Astrocyte (in vitro differentiated cells and primary cell): ENCODE data around the gene DNAJC22. TPM values are rescaled to one million over a fixed set of nuclear protein-coding genes. Genes with fewer than 3 reads are reported as not detected.
"Not testable (repeated sequence)": the region's sequence is repeated elsewhere in the genome, so short reads cannot be mapped to it uniquely, and the experiment has no call there.

ENCODE experiments used
- DNase-seq: peaks from one replicate; pipeline ENCODE4 v3.0.0-alpha.2; 2010; ENCODE audit warnings: low read depth
- FAIRE-seq: peaks from 2 replicates; lab custom pipeline; 2011; peaks lifted over from hg19 to GRCh38; lab: Jason Lieb, UNC
- H2AFZ ChIP-seq: 2 replicates; pipeline ENCODE4 v1.6.0; 2012; ENCODE audit warnings: low read depth, low read length, inconsistent platforms
- H3K27ac ChIP-seq: 2 replicates; pipeline ENCODE4 v1.5.1; 2011; ENCODE audit warnings: low read depth, low read length, inconsistent platforms
- H3K27me3 ChIP-seq: 2 replicates; pipeline ENCODE4 v1.6.0; 2011; ENCODE audit warnings: low read length, inconsistent platforms; ENCODE audit not compliant: insufficient read depth
- H3K36me3 ChIP-seq: 2 replicates; pipeline ENCODE4 v1.5.1; 2011; ENCODE audit warnings: low read length, inconsistent platforms; ENCODE audit not compliant: insufficient read depth
- H3K4me1 ChIP-seq: 2 replicates; pipeline ENCODE4 v1.5.1; 2011; ENCODE audit warnings: low read length, inconsistent platforms; ENCODE audit not compliant: insufficient read depth
- H3K4me2 ChIP-seq: 2 replicates; pipeline ENCODE4 v1.6.0; 2012; ENCODE audit warnings: low read length, inconsistent platforms
- H3K4me3 ChIP-seq: 2 replicates; pipeline ENCODE4 v1.5.1; 2011; ENCODE audit warnings: low read depth, mild to moderate bottlenecking, low read length, inconsistent platforms; ENCODE audit not compliant: insufficient read depth
- H3K79me2 ChIP-seq: 2 replicates; pipeline ENCODE4 v1.6.0; 2012; ENCODE audit warnings: mild to moderate bottlenecking, low read length, inconsistent platforms; ENCODE audit not compliant: insufficient read depth
- H3K9ac ChIP-seq: 2 replicates; pipeline ENCODE4 v1.6.0; 2012; ENCODE audit warnings: mild to moderate bottlenecking, low read length, inconsistent platforms
- H3K9me3 ChIP-seq: 2 replicates; pipeline ENCODE4 v1.5.1; 2012; ENCODE audit warnings: low read depth, mild to moderate bottlenecking, low read length, inconsistent platforms; ENCODE audit not compliant: insufficient read depth
- H4K20me1 ChIP-seq: 2 replicates; pipeline ENCODE4 v1.6.0; 2012; ENCODE audit warnings: low read length, inconsistent platforms; ENCODE audit not compliant: insufficient read depth
- H3K27ac Mint-ChIP-seq: one replicate; pipeline ENCODE4 v1.8.0; 2021; ENCODE audit warnings: mild to moderate bottlenecking, mixed read lengths; ENCODE audit not compliant: unreplicated experiment
- H3K27me3 Mint-ChIP-seq: one replicate; pipeline ENCODE4 v1.8.0; 2021; ENCODE audit warnings: low read depth, mixed read lengths; ENCODE audit not compliant: unreplicated experiment
- H3K36me3 Mint-ChIP-seq: one replicate; pipeline ENCODE4 v1.8.0; 2021; ENCODE audit warnings: low read depth, mixed read lengths; ENCODE audit not compliant: unreplicated experiment
- H3K4me1 Mint-ChIP-seq: one replicate; pipeline ENCODE4 v1.8.0; 2021; ENCODE audit warnings: low read depth, mixed read lengths; ENCODE audit not compliant: unreplicated experiment
- H3K4me3 Mint-ChIP-seq: one replicate; pipeline ENCODE4 v1.8.0; 2021; ENCODE audit warnings: mild to moderate bottlenecking, moderate library complexity, mixed read lengths; ENCODE audit not compliant: unreplicated experiment
- H3K9me3 Mint-ChIP-seq: one replicate; pipeline ENCODE4 v1.8.0; 2021; ENCODE audit warnings: mild to moderate bottlenecking, mixed read lengths; ENCODE audit not compliant: unreplicated experiment
- CTCF ChIP-seq: IDR thresholded peaks from 2 replicates; pipeline ENCODE4 v1.5.1; 2011; ENCODE audit warnings: low read depth, mild to moderate bottlenecking, inconsistent platforms, low read length, moderate library complexity; ENCODE audit not compliant: insufficient read depth
- EZH2 ChIP-seq: IDR thresholded peaks from 2 replicates; pipeline ENCODE4 v1.6.1; 2012; ENCODE audit warnings: mild to moderate bottlenecking, low read length, inconsistent platforms; ENCODE audit not compliant: insufficient read depth
- total RNA-seq: library from RNA; stranded (reverse); gene quantifications from 2 replicates; pipeline ENCODE4 v1.2.1, GENCODE V29; 2021

The DNAJC22 gene
- total RNA-seq, 1 donor from 2014 or later = 0.52 TPM

- Histone ChIP-seq H3K27me3 (peaks cover 22% of the 10 kb centered on the region), H3K9me3 (no peaks in the 10 kb centered on the region), H3K27ac (no peak overlapping the region), H3K79me2 (no peaks in the 10 kb centered on the region), H3K36me3 (no peaks in the 10 kb centered on the region), H4K20me1 (no peaks in the 10 kb centered on the region), H2AFZ (no peak overlapping the region), H3K4me1 (no peaks in the 10 kb centered on the region), H3K4me2 (no peak overlapping the region), H3K4me3 (no peak overlapping the region), H3K9ac (no peak overlapping the region)
- Mint-ChIP-seq H3K4me3 (no peak overlapping the region), H3K36me3 (no peaks in the 10 kb centered on the region), H3K27me3 (peaks cover 27% of the 10 kb centered on the region), H3K27ac (no peak overlapping the region), H3K9me3 (no peaks in the 10 kb centered on the region), H3K4me1 (peaks cover 1% of the 10 kb centered on the region)
- DNase-seq (no peak), FAIRE-seq (no peak)
- TF ChIP-seq CTCF (no peak), EZH2 (no peak)
Measured at GRCh38 chr12:49309386-49309785, 37.3 kb upstream of the DNAJC22 start.

- not testable (repeated sequence) for H3K4me2 ChIP-seq, H3K27ac Mint-ChIP-seq, H3K4me3 ChIP-seq, H3K9me3 Mint-ChIP-seq, DNase-seq, H3K4me1 Mint-ChIP-seq, H3K9ac ChIP-seq, H2AFZ ChIP-seq, FAIRE-seq, H3K4me3 Mint-ChIP-seq, H3K36me3 Mint-ChIP-seq, H3K27ac ChIP-seq, H4K20me1 ChIP-seq, H3K79me2 ChIP-seq, H3K9me3 ChIP-seq, H3K4me1 ChIP-seq, H3K36me3 ChIP-seq
- peaks cover 21% of the 10 kb centered on the region for H3K27me3 ChIP-seq
- peaks cover 25% of the 10 kb centered on the region for H3K27me3 Mint-ChIP-seq
Measured at GRCh38 chr12:49310451-49311000, 36.2 kb upstream of the DNAJC22 start.

- H3K27ac Mint-ChIP-seq = no peak overlapping the region
- no peak for DNase-seq
- H3K9me3 ChIP-seq = no peaks in the 10 kb centered on the region
- H3K36me3 Mint-ChIP-seq = no peaks in the 10 kb centered on the region
- peaks cover 24% of the 10 kb centered on the region for H3K27me3 Mint-ChIP-seq
- no peak for TF ChIP-seq EZH2
- no peak for TF ChIP-seq CTCF
- H3K79me2 ChIP-seq = no peaks in the 10 kb centered on the region
- H3K27ac ChIP-seq = no peak overlapping the region
- H4K20me1 ChIP-seq = no peaks in the 10 kb centered on the region
- no peak overlapping the region for H3K4me3 Mint-ChIP-seq
- no peaks in the 10 kb centered on the region for H3K4me1 ChIP-seq
- no peaks in the 10 kb centered on the region for H3K4me1 Mint-ChIP-seq
- no peak overlapping the region for H3K4me2 ChIP-seq
- H2AFZ ChIP-seq = no peak overlapping the region
- no peaks in the 10 kb centered on the region for H3K36me3 ChIP-seq
- no peak overlapping the region for H3K9ac ChIP-seq
- no peak for FAIRE-seq
- H3K4me3 ChIP-seq = no peak overlapping the region
- no peaks in the 10 kb centered on the region for H3K9me3 Mint-ChIP-seq
- H3K27me3 ChIP-seq = no peaks in the 10 kb centered on the region
Measured at GRCh38 chr12:49314811-49315210, 31.9 kb upstream of the DNAJC22 start.

GRCh38 chr12:49317118-49317517 lies 29.6 kb upstream of the DNAJC22 start:
- not testable (repeated sequence) for H4K20me1 ChIP-seq, H3K9me3 Mint-ChIP-seq, H3K27ac ChIP-seq, H3K9ac ChIP-seq, H3K4me1 Mint-ChIP-seq, H3K4me3 Mint-ChIP-seq, H3K4me3 ChIP-seq, H3K4me1 ChIP-seq, H3K36me3 ChIP-seq, FAIRE-seq, DNase-seq, H3K27ac Mint-ChIP-seq, H3K36me3 Mint-ChIP-seq, H3K27me3 ChIP-seq, H3K79me2 ChIP-seq, H3K4me2 ChIP-seq, H2AFZ ChIP-seq, H3K9me3 ChIP-seq
- H3K27me3 Mint-ChIP-seq = peaks cover 12% of the 10 kb centered on the region

- H3K27ac Mint-ChIP-seq, H3K27me3 ChIP-seq, H3K4me2 ChIP-seq, H3K4me3 Mint-ChIP-seq, H2AFZ ChIP-seq, H3K36me3 Mint-ChIP-seq, H3K4me1 Mint-ChIP-seq, H3K9me3 Mint-ChIP-seq, H3K9me3 ChIP-seq, FAIRE-seq, DNase-seq, H3K27ac ChIP-seq, H3K4me3 ChIP-seq, H3K36me3 ChIP-seq, H3K27me3 Mint-ChIP-seq, H3K9ac ChIP-seq, H4K20me1 ChIP-seq: not testable (repeated sequence)
- Histone ChIP-seq H3K79me2 (peaks cover 14% of the 10 kb centered on the region), H3K4me1 (peaks cover 14% of the 10 kb centered on the region)
Measured at GRCh38 chr12:49320411-49321103, 26.1 kb upstream of the DNAJC22 start.
